Panc1 (cell line): Measurements from ENCODE around the gene GAGE12F.
"Not testable (repeated sequence)": the region's sequence is repeated elsewhere in the genome, so short reads cannot be mapped to it uniquely, and the experiment has no call there.

Experiments used
- CTCF ChIP-seq: fragments of 450-650 bp; IDR thresholded peaks from 2 replicates; pipeline ENCODE4 v1.5.1; 2017; ENCODE audit warnings: mild to moderate bottlenecking
- POLR2AphosphoS5 ChIP-seq: IDR thresholded peaks from 2 replicates; pipeline ENCODE4 v1.6.1; 2012; ENCODE audit warnings: mild to moderate bottlenecking, low read depth, low read length, moderate library complexity
- REST ChIP-seq, 2 experiments: IDR thresholded peaks; 2 replicates each; pipeline ENCODE4 v1.6.1; 2011 to 2012; ENCODE audit warnings: low read depth in 2 of 2, control low read depth in 1 of 2, low read length in 1 of 2, mild to moderate bottlenecking in 1 of 2, moderate library complexity in 1 of 2; ENCODE audit not compliant: insufficient read depth in 1 of 2

GRCh38 chrX:49589769-49590478 lies 29.3 kb downstream of the GAGE12F start:
- TF ChIP-seq CTCF; POLR2AphosphoS5; REST (IDR thresholded peaks at IDR 0.05; ENCODE audit: insufficient read depth in 1 of 2, low read depth in 2 of 2, low read length in 1 of 2): not testable (repeated sequence)
